Thyroid gland (tissue), 4 donors: Measurements from ENCODE around the gene TDRD9.

Experiments
- POLR2A ChIP-seq, 2 donors: fragments of 450-650 bp; IDR thresholded peaks; one replicate each; pipeline ENCODE4 v1.6.1; 2017; ENCODE audit warnings: antibody characterized with exemption in 2 of 2, mild to moderate bottlenecking in 2 of 2, moderate library complexity in 1 of 2
- TF ChIP-seq, protein P1 (sequence below), 6 experiments: fragments of 200-600 bp in 3 of 6; fragments of 450-650 bp in 3 of 6; sonication (generic) in 3 of 6; IDR thresholded peaks; one replicate each; pipeline ENCODE4 v1.5.1; 2016 to 2019; ENCODE audit warnings: antibody characterized with exemption in 6 of 6, mild to moderate bottlenecking in 2 of 6, inconsistent platforms in 1 of 6, moderate library complexity in 1 of 6

DNA sequence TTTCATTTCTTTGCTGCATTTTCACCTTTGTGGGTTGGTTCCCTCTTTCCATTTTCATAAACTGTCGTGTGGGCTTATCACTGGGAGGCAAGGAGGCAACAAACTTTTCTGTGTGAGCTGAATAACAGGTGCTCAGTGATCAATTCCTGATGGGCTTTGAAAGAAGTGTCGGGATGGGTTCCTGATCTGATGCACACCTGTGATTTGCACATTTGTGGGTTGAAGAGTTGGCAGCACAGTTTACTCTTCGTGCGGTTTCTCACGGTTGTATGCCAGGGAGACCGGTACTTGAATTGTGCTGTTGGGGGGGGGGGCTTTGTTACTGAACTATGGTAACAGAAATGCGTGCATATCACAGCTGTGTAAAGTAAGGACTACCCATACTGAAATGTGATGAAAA, 141.3 kb downstream of the TDRD9 start:
- TF ChIP-seq, protein P1, sequence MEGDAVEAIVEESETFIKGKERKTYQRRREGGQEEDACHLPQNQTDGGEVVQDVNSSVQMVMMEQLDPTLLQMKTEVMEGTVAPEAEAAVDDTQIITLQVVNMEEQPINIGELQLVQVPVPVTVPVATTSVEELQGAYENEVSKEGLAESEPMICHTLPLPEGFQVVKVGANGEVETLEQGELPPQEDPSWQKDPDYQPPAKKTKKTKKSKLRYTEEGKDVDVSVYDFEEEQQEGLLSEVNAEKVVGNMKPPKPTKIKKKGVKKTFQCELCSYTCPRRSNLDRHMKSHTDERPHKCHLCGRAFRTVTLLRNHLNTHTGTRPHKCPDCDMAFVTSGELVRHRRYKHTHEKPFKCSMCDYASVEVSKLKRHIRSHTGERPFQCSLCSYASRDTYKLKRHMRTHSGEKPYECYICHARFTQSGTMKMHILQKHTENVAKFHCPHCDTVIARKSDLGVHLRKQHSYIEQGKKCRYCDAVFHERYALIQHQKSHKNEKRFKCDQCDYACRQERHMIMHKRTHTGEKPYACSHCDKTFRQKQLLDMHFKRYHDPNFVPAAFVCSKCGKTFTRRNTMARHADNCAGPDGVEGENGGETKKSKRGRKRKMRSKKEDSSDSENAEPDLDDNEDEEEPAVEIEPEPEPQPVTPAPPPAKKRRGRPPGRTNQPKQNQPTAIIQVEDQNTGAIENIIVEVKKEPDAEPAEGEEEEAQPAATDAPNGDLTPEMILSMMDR (IDR thresholded peaks at IDR 0.05): no peak
- TF ChIP-seq POLR2A (IDR thresholded peaks at IDR 0.05): no peak
